Measurements from ENCODE around the gene DET1. TPM values are rescaled to one million over a fixed set of nuclear protein-coding genes. Genes with fewer than 3 reads are reported as not detected.

Gene DET1
- total and polyA plus RNA-seq, 2 donors (not counting 1 experiment from before 2014, with no cell fraction given), result 6.7 to 10.1 TPM

DNA sequence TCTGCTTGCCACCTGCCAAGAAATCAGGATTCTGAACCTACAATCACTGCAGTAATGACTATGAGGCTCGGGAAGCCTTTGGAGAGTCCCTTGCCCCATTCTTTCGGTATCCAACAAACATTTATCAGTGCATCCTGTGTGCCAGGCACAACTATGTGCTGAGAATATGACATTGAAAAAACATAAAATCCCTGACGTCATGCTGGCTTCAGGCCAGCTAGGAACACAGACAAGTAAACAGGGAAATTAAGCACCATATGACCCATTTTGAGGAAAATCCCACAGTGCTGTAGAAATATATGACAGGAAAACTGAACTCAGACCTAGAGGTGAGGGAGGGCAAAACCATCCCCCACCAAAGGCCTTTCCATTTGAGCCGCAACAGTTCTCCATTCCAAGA, 34.1 kb upstream of the DET1 start:
- CTCF ChIA-PET, result no interaction called here
- no peaks in the 10 kb centered on the region for H3K4me1 ChIP-seq (ENCODE audit: control insufficient read depth in 2 of 2, insufficient read depth in 2 of 2, low read length in 2 of 2)
- WGBS (ENCODE audit: insufficient coverage), result 76% methylated on average over 3 of the region's 4 CpGs
- H3K27ac ChIP-seq (ENCODE audit: low read length in 2 of 2), result no peak overlapping the region
- H2AFZ ChIP-seq (ENCODE audit: insufficient read depth, low read depth, low read length, poor library complexity, severe bottlenecking), result no peak overlapping the region
- H3K4me2 ChIP-seq (replicated peaks; ENCODE audit: low read depth, low read length, poor library complexity, severe bottlenecking), result no peak overlapping the region
- POLR2A ChIA-PET, result no interaction called here
- H3K36me3 ChIP-seq (replicated peaks in 1 of 2; ENCODE audit: control extremely low read depth in 1 of 2, control insufficient read depth in 1 of 2, extremely low read depth in 1 of 2, insufficient read depth in 2 of 2, low read length in 1 of 2), result no peaks in the 10 kb centered on the region
- H3K4me3 Mint-ChIP-seq, result no peak overlapping the region
- TF ChIP-seq EZH2 (IDR thresholded peaks at IDR 0.05; ENCODE audit: borderline replicate concordance, insufficient read depth, low read depth, low read length, poor library complexity, severe bottlenecking) (no peak), CTCF (IDR thresholded peaks at IDR 0.05) (no peak)
- no peaks in the 10 kb centered on the region for H3K4me1 Mint-ChIP-seq
- intact Hi-C loops (cut with micrococcal nuclease), result no loop called here
- H3K27ac Mint-ChIP-seq, result no peak overlapping the region
- DNase-seq (no peak), ATAC-seq (ENCODE audit: low read depth) (no peak)
- no peaks in the 10 kb centered on the region for H3K27me3 ChIP-seq (replicated peaks in 1 of 4; ENCODE audit: control extremely low read depth in 1 of 4, control insufficient read depth in 3 of 4, insufficient read depth in 4 of 4, low read length in 3 of 4)
- H3K9ac ChIP-seq (ENCODE audit: low read length), result no peak overlapping the region
- no peaks in the 10 kb centered on the region for H3K79me2 ChIP-seq (ENCODE audit: control insufficient read depth, insufficient read depth, low read length)
- H3K27me3 Mint-ChIP-seq, result no peaks in the 10 kb centered on the region
- H3K9me3 Mint-ChIP-seq (ENCODE audit: insufficient read depth), result no peaks in the 10 kb centered on the region
- H3K4me3 ChIP-seq (ENCODE audit: control extremely low read depth in 1 of 5, extremely low read depth in 1 of 5, insufficient read depth in 1 of 5, low read depth in 2 of 5, low read length in 4 of 5), result no peak overlapping the region
- no peaks in the 10 kb centered on the region for H3K9me3 ChIP-seq (ENCODE audit: control extremely low read depth in 1 of 3, control insufficient read depth in 2 of 3, insufficient read depth in 1 of 3, low read length in 2 of 3)
- H4K20me1 ChIP-seq (ENCODE audit: control insufficient read depth, insufficient read depth, low read length, poor library complexity, severe bottlenecking), result no peaks in the 10 kb centered on the region

- 100% methylated on average over 1 of the region's 3 CpGs for WGBS (ENCODE audit: insufficient coverage)
- no peaks in the 10 kb centered on the region for H3K79me2 ChIP-seq (ENCODE audit: control insufficient read depth, insufficient read depth, low read length)
- H3K36me3 ChIP-seq (replicated peaks in 1 of 2; ENCODE audit: control extremely low read depth in 1 of 2, control insufficient read depth in 1 of 2, extremely low read depth in 1 of 2, insufficient read depth in 2 of 2, low read length in 1 of 2), result no peaks in the 10 kb centered on the region
- Mint-ChIP-seq H3K4me3 (no peak overlapping the region), H3K4me1 (no peaks in the 10 kb centered on the region), H3K27me3 (peaks cover 4% of the 10 kb centered on the region), H3K9me3 (ENCODE audit: insufficient read depth) (no peaks in the 10 kb centered on the region), H3K27ac (no peak overlapping the region)
- H4K20me1 ChIP-seq (ENCODE audit: control insufficient read depth, insufficient read depth, low read length, poor library complexity, severe bottlenecking), result no peaks in the 10 kb centered on the region
- H3K9me3 ChIP-seq (ENCODE audit: control extremely low read depth in 1 of 3, control insufficient read depth in 2 of 3, insufficient read depth in 1 of 3, low read length in 2 of 3), result no peaks in the 10 kb centered on the region
- CTCF ChIA-PET, result no interaction called here
- no peak overlapping the region for H3K27ac ChIP-seq (ENCODE audit: low read length in 2 of 2)
- no peak overlapping the region for H3K4me3 ChIP-seq (ENCODE audit: control extremely low read depth in 1 of 5, extremely low read depth in 1 of 5, insufficient read depth in 1 of 5, low read depth in 2 of 5, low read length in 4 of 5)
- H3K4me1 ChIP-seq (ENCODE audit: control insufficient read depth in 2 of 2, insufficient read depth in 2 of 2, low read length in 2 of 2), result no peaks in the 10 kb centered on the region
- TF ChIP-seq EZH2 (IDR thresholded peaks at IDR 0.05; ENCODE audit: borderline replicate concordance, insufficient read depth, low read depth, low read length, poor library complexity, severe bottlenecking) (no peak), CTCF (IDR thresholded peaks at IDR 0.05) (no peak)
- H3K27me3 ChIP-seq (replicated peaks in 1 of 4; ENCODE audit: control extremely low read depth in 1 of 4, control insufficient read depth in 3 of 4, insufficient read depth in 4 of 4, low read length in 3 of 4), result no peaks in the 10 kb centered on the region
- H2AFZ ChIP-seq (ENCODE audit: insufficient read depth, low read depth, low read length, poor library complexity, severe bottlenecking), result no peak overlapping the region
- H3K9ac ChIP-seq (ENCODE audit: low read length), result no peak overlapping the region
- intact Hi-C loops (cut with micrococcal nuclease), result no loop called here
- H3K4me2 ChIP-seq (replicated peaks; ENCODE audit: low read depth, low read length, poor library complexity, severe bottlenecking), result no peak overlapping the region
- DNase-seq, result no peak
- POLR2A ChIA-PET, result no interaction called here
- ATAC-seq (ENCODE audit: low read depth), result no peak
Observed at GRCh38 chr15:88579322-88579721, 32.8 kb upstream of the DET1 start.
